CD1c-positive myeloid dendritic cell (primary cell): ENCODE data around the gene PGPEP1.

ENCODE experiments used
- DNase-seq: peaks from one replicate; pipeline ENCODE4 v3.0.0-alpha.2; 2016; ENCODE audit errors: extremely low spot score

PGPEP1 gene, protein sequence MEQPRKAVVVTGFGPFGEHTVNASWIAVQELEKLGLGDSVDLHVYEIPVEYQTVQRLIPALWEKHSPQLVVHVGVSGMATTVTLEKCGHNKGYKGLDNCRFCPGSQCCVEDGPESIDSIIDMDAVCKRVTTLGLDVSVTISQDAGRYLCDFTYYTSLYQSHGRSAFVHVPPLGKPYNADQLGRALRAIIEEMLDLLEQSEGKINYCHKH

DNA sequence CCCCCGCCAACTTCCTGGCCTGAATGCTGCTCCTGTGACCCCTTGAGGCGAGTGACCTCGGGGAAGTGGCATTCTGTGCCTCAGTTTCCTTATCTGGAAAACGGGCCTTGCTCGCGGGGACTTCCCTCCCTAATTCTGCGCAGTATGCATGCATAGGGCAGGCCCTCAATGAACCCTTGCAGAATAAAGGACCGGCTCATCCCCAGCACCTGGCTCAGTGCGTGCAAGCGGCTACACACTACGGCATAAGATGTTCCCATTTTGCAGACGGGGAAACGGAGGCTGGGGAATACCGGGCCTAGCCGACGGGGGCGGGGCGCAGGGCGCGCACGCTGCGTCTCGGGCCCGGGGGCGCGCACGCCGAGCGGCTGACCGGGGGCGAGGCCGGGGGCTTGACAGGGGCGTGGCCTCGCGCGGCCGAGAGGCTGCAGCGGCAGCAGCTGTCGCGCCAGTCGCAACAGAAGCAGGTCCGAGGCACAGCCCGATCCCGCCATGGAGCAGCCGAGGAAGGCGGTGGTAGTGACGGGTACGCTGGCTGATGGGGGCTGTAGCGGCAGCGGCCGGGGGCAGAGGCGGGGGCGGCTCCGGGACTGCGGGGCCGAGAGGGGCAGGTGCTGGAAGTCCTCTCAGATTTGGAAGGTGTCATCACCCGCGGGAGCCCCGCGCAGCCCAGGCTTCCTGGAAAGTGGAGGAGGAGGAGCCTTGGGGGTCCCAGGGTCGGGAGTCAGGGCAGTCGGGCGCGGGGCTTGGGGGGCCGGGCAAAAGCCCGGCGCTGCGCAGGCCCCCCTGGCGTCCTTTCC lies at the start of gene PGPEP1:
Gene PGPEP1, plus strand, starts transcription at position 409 of the 800 bp plus-strand sequence. Its CDS starts 84 bp downstream, at position 493.
- DNase-seq = peak; percentile 72

- DNase-seq = no peak
Measured at GRCh38 chr19:18291019-18291524, 49.3 kb upstream of the PGPEP1 start.

DNA sequence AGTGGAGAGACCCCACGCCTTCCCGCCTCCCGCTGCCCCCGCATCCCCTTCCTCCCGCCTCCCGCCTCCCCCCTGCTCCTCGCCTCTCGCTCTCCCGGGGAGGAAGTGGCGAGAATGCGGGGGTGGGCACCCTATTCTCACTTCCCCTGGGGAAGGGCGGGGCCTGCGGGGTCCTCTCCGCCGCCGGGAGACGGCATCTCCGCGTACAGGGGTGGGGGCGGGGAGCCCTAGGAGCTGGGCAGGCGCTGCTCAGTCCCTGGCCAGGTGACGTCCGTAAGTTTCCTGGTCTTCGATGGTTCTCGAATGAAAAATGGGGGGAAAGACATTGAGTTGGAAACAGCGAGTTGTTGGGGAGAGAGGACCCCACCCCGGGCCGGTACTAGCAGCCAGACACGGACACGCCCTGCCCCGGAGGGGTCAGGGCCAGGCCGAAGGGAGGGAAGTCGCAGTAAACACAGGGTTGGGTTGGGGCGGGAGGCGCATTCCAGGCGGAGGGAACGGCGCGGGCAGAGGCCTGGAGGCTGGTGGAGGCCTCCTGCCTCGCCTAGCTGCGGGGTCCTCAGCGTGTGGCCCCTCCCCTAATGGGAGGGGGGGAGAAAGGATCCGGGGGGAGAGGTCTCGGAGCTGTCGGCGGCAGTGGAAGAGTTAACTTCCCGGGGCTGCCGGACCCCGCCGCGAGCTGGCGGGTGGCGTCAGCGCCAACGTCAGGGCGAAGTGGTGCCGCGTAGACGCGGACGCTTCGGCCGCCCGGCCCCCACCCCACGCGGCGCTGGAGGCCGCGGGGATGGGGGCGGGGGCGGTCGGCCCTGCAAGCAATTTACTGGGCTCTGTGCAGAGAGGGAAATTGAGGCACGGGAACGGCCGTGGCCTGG lies 48.6 kb upstream of the PGPEP1 start:
- peak; percentile 97 for DNase-seq

DNA sequence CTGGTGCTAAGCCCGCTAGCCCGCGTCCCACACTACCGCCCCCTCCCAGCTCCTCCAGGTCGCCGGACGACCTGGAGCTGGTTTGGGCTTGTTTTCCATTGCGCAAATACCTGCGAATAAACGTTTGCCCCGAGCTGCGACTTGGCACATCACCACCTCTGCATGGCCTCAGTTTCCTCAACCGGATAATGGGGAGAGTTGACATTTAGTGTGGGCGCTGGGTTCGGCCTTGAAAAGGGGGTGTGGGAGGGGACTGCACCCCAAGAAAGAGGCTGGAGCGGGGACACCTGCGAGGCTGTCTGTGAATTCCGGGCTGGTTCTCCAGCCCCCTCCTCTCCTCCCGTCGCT lies 48.0 kb upstream of the PGPEP1 start:
- no peak for DNase-seq

- peak; percentile 87 for DNase-seq
Measured at GRCh38 chr19:18292810-18293641, 47.4 kb upstream of the PGPEP1 start.

DNA sequence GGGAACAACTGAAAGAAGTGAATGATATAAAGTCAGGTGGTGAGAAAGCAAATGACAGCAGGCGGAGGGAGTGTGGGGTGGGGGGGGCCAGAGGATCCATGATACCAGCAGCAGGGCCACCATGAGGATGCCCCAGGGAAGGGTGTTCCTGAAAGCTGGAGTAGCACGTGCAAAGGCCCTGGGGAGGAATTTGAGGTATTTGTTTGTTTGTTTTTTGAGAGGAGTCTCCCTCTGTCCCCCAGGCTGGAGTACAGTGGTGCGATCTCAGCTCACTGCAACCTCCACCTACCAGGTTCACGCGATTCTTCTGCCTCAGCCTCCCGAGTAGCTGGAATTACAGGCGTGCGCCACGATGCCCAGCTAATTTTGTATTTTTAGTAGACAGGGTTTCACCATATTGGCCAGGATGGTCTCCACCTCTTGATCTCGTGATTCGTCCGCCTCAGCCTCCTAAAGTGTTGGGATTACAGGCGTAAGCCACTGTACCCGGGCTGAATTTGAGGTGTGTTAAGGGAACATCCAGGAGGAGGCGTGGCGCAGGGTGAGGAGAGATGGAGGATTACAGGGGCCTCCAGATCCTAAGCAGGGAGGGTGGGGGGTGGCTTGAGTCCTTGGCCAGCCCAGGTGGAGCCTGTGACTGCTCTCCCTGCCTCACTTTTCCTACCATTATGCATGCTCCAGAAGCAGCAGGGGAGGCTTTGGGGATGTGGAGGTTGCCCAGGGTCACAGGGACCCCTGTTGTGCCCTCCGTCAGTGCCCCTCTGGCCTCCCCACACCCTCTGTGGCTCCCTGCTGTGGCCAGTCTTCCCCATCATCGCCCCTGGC lies 46.5 kb upstream of the PGPEP1 start:
- no peak for DNase-seq

DNA sequence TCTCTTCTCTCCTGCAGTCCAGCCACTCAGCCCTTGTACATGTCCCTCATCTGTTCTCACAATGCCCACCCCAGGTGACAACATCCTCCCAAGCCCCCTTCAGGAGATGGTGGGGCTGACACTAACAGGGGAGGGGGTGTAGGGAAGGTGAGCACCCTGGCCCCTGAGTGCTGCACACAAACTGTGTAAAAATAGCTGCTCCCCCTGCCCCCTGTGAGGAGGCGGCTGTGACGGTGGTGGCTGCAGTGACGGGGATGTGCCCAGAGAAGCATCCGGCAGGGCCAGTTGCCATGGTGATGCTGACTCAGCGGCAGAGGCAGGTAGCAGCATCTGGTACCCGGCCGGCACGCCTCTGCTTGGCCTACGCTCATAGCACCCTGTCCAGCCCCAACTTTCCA lies 45.9 kb upstream of the PGPEP1 start:
- peak; percentile 44 for DNase-seq

DNA sequence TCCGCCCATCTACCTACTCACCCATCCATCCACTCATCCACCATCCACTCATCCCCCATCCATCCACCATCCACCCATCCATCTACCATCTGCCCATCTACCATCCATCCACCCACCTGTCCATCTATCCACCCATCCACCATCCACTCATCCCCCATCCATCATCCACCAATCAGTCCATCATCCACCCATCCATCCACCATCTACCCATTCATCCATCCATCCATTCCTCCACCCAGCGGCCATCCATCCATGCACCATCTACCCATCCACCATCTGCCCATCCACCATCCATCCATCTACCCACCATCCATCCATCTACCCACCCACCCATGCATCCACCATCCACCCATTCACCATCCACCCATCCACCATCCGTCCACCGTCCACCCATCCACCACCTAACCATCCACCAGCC lies 45.4 kb upstream of the PGPEP1 start:
- no peak for DNase-seq

DNA sequence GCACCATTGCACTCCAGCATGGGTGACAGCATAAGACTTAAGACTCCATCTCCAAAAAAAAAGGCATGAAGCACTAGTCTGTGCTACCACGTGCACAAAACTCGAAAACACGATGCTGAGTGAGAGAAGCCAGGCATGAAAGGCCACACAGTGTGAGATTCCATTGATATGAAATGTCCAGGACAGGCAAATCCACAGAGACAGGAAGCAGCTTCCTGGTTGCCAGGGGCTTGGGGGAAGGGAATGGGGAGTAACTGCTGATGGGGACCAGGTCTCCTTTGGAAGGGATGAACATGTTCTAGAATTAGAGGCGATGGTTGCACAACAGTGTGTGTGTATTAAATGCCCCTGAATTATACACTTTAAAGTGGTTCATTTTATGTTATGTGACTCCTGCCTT lies 43.1 kb upstream of the PGPEP1 start:
- DNase-seq = no peak

DNA sequence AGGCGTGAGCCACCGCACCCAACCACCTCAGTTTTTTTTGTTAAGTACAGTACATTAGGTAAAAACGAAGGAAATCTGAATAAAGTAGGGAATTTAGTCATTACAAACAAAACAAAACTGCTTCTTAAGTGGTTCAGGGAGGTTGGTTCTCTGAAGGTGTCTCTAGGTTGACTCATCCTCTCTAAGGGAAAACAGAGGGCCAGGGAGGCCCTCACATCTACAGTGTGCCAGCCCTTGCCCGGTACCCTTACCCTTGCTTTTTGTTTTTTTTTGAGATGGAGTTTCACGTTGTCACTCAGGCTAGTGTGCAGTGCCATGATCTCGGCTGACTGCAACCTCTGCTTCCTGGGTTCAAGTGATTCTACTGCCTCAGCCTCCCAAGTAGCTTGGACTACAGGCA lies 41.8 kb upstream of the PGPEP1 start:
- no peak for DNase-seq

DNA sequence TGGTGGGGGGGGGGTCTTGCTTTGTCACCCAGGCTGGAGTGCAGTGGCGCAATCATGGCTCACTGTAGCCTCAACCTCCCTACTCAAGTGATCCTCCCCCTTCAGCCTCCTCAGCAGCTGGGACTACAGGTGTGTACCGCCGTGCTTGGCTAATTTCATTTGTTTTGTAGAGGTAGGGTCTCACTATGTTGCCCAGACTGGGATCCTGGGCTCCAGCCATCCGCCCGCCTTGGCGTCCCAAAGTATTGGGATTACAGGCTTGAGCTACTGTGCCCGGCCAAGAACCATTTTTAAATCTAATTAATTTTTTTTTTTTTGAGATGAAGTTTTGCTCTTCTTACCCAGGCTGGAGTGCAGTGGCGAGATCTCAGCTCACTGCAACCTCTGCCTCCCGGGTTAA lies 40.7 kb upstream of the PGPEP1 start:
- no peak for DNase-seq

- DNase-seq = peak; percentile 77
Measured at GRCh38 chr19:18300930-18301717, 39.3 kb upstream of the PGPEP1 start.

DNA sequence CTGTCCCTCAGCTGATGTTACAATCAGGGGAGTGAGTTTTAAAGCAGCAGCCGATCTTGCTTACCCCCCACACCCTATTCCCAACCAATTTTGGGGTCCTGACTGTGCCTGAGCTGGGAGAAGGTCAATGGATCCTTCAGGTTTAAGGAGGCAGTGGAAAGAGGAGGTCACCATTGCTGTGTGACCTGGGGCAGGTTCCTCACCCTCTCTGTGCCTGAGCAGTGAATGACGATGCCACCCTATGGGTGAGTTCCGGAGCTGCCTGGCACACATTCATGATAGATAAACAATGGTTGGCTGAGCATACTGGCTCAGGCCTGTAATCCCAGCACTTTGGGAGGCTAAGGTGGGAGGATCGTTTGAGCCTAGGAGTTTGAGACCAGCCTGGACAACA lies 38.7 kb upstream of the PGPEP1 start:
- no peak for DNase-seq

DNA sequence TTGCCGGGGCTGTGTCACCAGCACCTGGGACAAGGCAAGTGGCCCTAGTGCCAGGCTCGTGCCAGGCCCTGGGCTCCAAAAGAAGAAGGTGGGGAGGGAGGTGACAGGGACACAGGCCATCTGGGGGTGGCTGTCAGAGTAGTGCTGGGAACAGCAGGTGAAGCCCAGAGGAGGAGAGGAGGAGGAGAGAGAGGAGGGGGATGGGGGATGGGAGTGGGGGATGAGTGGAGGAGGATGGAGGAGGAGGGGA lies 36.3 kb upstream of the PGPEP1 start:
- peak; percentile 42 for DNase-seq

- DNase-seq = peak; percentile 93
Measured at GRCh38 chr19:18304458-18305310, 35.7 kb upstream of the PGPEP1 start.

DNA sequence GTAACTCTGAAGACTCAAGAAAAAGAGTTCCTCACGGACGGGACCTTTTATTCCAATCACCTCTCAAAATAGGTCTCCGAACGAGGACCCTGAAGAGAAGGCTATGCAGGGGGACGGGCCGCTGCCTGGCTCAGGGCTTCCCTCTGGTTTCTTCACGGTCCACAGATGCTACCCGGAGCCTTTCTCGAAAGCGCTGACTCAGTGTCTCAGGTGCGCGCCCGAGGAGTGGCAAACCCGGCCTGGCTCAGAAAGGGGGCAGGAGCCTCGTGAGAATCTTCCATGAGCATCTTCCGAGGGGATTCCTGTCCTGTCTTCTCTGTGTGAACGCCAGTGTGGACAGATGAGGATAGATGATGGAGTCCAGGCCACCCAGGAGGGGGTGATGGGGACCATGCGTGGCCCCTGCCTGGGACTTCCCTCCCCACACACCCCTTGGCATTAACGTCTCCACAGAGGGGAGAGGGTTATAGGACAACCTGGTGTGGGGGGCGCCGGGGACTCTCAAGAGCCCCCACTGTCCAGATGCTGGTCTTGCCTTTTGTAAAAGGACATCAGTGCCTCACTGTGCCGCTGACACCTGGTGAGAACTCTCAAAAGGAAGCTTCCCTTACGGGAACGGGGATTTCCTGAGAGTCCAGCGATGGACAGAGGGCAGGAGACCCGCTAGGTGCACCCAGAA lies 34.0 kb upstream of the PGPEP1 start:
- DNase-seq = no peak

- DNase-seq = no peak
Measured at GRCh38 chr19:18306888-18307260, 33.5 kb upstream of the PGPEP1 start.

- DNase-seq = no peak
Measured at GRCh38 chr19:18307271-18307681, 33.1 kb upstream of the PGPEP1 start.
